Measurements from ENCODE around the gene PHF11.

- TF ChIP-seq, protein P1, sequence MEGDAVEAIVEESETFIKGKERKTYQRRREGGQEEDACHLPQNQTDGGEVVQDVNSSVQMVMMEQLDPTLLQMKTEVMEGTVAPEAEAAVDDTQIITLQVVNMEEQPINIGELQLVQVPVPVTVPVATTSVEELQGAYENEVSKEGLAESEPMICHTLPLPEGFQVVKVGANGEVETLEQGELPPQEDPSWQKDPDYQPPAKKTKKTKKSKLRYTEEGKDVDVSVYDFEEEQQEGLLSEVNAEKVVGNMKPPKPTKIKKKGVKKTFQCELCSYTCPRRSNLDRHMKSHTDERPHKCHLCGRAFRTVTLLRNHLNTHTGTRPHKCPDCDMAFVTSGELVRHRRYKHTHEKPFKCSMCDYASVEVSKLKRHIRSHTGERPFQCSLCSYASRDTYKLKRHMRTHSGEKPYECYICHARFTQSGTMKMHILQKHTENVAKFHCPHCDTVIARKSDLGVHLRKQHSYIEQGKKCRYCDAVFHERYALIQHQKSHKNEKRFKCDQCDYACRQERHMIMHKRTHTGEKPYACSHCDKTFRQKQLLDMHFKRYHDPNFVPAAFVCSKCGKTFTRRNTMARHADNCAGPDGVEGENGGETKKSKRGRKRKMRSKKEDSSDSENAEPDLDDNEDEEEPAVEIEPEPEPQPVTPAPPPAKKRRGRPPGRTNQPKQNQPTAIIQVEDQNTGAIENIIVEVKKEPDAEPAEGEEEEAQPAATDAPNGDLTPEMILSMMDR (optimal IDR thresholded peaks at IDR 0.05 in 1 of 3, IDR thresholded peaks at IDR 0.05 in 1 of 3, conservative IDR thresholded peaks at IDR 0.05 in 1 of 3; ENCODE audit: extremely low read depth in 1 of 3, insufficient read depth in 2 of 3, low read length in 3 of 3), result no peak
- no peak for TF ChIP-seq EZH2 (IDR thresholded peaks at IDR 0.05; ENCODE audit: low read length)
Measured at GRCh38 chr13:49563516-49563915, 67.8 kb downstream of the PHF11 start.
